NCI-H524 treated with DMSO at 0.1 percent for 48 hours (cell line): ENCODE measurements around the gene DRC1.

Experiments used
- DNase-seq: peaks from one replicate; lab custom pipeline; 2025; lab: John Stamatoyannopoulos, UW

The DRC1 gene

GRCh38 chr2:26477911-26478253, 76.2 kb downstream of the DRC1 start, which contains the start of gene OTOF:
Gene OTOF, minus strand, starts transcription at chr2:26478124.
- no peak for DNase-seq

GRCh38 chr2:26478366-26478765, 76.6 kb downstream of the DRC1 start:
- no peak for DNase-seq

DNA sequence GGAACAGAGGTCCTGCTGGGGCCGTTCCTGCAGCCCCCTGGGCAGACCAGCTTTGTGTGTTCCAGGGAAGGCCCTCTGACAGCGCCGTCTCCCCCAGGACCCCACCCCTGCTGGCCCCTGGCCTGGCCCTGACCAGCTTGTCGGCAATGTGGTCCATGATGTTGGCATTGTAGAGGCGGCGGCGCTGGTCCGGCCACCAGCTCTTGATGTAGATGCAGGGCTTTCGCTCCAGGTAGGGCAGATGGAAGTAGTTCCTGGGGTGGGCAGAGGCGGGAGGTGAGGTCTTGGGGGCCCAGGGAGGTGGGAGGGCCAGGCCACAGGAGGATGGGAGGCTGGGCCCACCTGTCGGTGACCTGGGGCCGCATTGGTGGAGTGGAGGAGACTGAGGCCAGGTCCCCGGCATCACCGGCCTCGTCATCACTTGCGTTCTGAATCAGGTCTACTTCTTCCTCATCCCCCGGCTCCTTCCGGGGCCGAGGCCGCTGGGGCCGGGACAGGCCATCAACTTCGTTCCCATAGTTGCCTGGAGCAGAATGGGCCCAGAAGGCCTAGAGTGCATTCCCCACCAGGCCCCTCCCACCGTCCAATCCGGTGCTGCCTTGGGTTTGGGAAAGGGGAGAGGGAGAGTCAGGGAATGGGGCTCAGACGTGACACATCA, 77.5 kb downstream of the DRC1 start:
- DNase-seq, result no peak

GRCh38 chr2:26479789-26480565, 78.3 kb downstream of the DRC1 start:
- DNase-seq, result no peak

DNA sequence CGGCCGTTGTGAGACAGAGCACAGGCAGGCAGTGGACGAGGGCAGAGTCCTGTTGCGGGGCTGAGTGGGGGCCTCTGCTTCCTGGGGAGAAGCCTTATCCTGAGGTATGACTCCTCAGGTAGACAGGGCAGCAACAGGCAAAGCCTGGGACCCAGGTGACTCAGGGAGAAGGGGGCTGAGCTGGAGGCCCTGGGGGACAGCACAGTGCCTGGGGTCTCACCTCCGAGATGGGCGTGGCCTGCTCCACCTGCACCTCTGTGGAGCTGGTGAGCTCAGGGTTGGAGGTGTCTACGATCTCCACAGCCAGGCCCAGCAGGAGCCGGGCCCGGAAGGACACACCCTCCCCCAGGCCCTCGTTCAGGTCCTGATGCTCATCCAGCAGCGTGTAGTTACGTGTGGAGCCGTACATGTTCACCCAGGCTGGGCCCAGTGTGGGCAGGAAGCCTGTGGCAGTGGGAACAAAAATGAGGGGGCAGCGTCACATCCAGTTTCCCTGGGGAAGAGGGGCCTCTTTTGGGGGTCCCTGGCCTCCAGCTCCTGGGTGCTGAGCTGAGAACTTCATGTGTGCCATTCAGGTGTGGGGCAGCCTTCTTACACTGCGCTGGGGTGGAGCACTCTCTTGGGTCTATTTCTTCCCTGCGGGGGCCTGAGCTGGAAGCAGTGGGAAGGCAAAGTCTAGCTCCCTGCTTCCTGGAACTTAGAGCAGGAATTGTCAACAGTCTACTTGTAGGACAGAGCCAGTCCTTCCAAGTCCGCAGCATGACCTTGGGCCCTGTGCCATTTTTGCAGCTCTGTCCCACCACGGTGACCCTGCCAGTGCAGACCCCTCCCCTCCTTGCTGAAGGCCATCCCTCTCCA, 79.1 kb downstream of the DRC1 start:
- no peak for DNase-seq

DNA sequence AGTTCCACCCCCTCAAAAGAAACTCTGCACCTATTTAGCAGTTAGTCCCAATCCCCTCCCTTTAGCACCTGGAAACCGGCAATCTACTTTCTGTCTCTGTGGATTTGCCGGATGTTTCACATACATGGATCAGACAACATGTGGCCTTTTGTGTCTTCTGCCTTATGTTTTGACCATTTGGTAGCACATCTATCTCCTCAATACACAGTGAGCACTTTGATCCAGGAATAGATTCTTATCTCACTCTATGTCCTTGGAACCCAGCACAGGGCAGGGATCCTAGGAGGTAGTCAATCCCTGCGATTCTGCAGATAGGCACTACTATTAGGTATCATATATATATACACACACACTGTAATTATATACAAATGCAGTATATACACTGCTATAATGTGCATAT, 80.0 kb downstream of the DRC1 start:
- DNase-seq, result no peak

DNA sequence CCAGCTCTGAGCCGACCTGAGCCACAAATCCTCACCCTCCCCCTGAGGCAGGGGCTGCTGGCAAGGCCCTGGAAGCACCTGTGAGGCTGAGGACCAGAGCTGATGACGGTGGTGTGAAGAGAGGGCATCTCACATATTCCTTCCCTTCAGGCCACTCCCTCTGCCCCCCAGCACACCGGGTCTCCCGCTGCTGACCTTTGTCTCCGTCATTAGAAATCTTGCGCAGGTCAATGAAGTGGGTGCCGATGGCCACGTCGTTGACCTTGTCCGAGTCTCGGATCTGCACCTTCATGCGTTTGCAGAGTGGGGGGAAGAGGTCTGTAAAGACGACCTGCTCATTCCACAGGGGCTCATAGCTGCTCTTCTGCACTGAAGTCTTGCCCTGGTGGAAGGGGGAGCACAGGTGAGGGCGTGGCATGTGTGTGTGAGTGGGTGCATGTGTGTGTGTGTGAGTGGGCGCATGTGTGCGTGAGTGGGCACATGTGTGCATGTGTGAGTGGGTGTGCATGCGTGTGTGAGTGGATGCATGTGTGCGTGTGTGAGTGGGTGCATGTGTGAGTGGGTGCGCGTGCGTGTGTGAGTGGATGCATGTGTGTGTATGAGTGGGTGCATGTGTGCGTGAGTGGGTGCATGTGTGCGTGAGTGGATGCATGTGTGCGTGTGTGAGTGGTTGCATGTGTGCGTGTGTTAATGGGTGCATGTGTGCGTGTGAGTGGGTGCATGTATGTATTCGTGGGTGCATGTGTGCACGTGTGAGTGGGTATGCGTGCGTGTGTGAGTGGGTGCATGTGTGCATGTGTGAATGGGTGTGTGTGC, 80.7 kb downstream of the DRC1 start:
- DNase-seq, result no peak

DNA sequence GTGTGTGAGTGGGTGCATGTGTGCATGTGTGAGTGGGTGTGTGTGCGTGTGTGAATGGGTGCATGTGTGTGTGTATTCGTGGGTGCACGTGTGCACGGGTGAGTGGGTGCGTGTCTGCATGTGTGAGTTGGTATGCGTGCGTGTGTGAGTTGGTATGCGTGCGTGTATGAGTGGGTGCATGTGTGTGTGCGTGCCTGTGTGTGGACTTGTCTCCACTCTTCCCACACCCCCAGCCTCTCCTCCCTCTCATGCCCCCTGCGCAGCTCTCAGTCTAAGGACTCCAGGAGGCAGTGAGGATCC, 81.3 kb downstream of the DRC1 start:
- DNase-seq, result no peak

- no peak for DNase-seq
These were observed 81.8 kb downstream of the DRC1 start for GRCh38 chr2:26483516-26483915.

DNA sequence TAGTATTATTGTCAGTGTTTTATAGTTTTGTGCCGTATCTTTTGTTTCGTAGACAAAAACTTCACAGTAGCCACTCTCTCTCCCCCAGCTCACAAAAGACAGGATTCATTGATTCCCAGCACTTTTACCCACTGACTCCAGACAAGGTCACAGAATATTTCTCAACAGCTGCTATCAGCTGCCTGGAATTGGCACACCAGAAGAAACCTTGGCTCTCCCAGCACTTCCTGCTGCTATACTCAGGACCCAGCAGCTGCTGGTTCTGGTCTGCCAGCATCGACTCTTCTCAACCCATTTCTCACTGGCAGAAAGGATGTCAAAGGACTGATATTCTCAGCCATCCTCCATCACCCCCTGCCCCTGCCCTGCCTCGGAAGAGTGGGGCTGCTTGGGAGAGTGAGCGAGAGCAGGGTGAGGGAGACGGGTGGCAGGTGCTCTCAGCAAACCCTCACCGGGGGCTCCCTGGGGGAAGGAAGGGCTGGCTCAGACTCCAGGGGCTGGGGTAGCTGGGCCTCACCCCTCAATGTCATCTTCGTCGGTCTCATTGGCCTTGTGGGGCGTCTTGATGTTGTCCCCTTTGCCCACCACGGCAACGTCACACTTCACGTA, 82.3 kb downstream of the DRC1 start:
- DNase-seq, result no peak

DNA sequence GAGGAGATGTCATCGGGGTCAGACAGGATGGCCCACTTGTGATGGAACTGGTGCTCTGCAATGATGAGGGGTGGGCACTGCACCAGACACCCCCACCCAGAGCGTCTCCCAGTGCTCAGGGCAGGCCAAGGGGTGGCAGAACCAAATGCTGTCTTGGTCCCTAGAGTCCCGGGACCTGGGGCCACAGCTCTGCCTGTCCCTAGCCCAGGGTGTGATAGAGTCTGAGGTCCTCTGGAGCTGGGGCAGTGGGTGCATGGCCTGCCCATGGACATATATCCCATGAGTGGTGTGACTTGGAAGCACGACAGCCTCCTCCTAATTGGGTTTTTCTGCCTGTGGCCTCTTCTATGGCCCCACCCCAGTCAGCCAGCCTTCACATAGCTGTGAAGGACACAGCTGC, 82.9 kb downstream of the DRC1 start:
- DNase-seq, result no peak

DNA sequence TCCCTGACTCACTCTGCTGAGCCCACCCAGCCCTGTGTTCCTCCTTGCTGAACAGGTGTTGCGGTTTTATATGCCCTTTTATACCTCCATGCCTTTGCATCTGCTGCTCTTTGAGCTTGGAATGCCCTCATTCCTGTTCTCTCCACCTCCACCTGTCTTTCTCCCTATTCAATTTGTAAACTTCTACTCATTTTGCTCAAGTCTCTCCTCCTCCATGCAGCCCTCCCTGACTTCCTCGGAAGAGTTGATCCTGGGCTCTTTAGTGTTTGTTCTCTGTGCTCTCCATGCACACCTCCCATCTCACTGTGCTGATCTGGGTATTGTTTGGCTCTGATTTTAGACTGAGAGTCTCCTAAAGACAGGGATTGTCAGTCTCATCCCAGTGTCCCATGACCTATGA, 83.4 kb downstream of the DRC1 start:
- no peak for DNase-seq

DNA sequence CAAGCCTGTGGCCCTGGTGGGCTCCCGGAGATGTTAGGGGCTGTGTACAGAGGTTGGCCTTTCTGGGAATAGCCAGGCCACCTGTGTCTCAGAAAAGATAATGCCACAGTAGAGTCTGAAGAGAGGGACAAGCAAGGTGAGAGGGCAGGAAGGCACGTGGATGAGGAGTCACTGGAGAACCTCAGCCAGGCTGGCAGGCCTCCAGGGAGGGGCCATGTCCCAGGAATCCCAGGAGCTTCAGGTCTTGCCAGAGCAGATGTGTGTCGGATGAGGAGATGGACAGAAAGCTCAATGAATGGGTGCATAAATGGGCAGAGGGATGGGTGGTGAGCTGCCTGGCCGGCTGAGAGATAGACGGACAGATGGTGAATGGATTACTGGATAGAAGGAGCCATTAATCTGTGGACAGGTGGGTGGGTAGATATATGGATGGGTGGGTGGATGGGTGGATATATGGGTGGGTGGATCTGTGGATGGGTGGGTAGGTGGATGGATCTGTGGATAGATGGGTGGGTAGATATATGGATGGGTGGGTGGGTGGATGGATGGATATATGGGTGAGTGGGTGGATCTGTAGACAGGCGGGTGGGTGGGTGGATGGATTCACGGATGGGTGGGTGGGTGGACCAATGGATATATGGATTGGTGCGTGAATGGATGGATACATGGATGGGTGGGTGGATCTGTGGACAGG, 84.2 kb downstream of the DRC1 start:
- peak; percentile 71 for DNase-seq

DNA sequence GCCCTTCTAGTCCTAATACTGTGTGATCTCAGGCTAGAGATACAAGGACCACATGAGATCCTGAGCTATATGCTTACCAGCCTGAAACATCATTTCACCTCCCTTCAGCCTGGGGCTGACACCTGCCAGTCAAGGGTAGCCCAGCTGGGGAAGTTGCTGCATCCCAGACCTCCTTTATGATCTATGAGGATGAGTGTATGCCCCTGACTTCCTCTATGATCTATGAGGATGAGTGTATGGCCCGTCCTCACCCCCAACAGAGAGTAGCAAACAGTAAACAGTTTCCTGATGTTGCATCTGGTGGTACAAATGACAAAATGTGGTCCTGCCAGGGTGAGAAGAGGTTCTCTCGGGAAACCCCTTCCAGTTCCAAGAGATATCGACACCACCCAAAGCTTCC, 85.1 kb downstream of the DRC1 start:
- no peak for DNase-seq

DNA sequence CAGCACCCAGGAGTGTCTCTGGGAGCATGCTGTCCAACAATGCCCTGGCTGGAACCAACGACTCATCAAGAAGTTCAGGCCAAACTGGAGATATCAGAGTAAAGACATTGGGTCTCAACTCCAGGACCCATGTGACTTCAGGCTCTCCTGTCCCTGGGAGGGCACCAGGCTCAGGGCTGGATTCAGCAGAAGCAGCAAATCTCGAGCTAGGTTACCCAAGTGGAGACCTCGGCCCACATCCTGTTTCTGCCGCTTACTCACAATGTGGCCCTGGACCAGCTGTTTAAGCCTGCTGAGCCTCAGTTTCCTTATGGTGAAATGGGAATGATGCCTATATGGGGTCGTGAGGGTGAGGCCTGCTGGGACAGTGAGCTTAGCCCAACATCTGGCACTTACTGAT, 85.5 kb downstream of the DRC1 start:
- DNase-seq, result no peak

DNA sequence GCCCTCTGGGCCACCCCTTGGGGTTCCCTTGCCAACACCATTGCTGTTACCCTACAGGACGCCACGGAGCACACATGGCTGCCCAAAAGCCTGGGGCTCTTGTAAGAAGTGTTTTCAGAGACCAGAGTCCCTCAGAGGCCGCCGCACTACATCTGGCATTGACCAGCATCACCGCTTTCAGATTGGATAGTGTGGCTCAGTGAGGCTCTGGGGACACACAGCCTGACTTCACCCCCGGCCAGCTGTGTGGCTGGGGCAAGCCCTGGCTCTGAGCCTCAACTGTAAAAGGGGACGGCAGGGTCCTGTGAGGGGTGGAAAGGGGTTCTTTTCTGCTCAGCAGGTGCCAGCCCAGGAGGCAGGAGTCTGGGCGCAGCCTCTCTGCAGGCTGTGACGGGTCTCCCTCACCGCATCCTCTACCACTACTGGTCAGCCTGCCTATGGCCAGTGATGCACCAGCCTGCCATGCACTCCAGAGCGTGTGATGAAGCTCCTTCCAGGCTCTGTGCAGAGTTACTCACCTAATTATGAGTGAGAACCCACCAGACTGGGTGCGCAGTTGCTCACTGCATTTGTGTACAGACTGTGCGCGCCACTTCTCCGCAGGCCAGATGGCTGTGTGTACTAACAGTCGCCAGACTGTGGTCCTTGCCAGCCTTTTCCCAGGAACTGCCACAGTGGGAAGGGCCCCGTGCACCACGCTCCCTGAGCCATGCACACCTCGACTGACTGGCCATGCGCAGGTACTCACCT, 86.9 kb downstream of the DRC1 start:
- peak; percentile 30 for DNase-seq

- no peak for DNase-seq
These were observed 87.6 kb downstream of the DRC1 start for GRCh38 chr2:26489213-26489850.

- DNase-seq, result no peak
These were observed 89.9 kb downstream of the DRC1 start for GRCh38 chr2:26491563-26492167.

GRCh38 chr2:26492749-26493515, 91.2 kb downstream of the DRC1 start:
- DNase-seq, result no peak
